Vagina (tissue), 2 donors: ENCODE results near the gene CCL4. TPM values are rescaled to one million over a fixed set of nuclear protein-coding genes. Genes with fewer than 3 reads are reported as not detected.

ENCODE experiments used
- DNase-seq, 2 donors: peaks; one replicate each; pipeline ENCODE4 v3.0.0-alpha.2; 2017; ENCODE audit errors: extremely low spot score in 2 of 2
- H3K27ac ChIP-seq: fragments of 200-600 bp; sonication (generic); one replicate; pipeline ENCODE4 v1.5.1; 2019
- H3K27me3 ChIP-seq: fragments of 200-600 bp; sonication (generic); one replicate; pipeline ENCODE4 v1.5.1; 2019
- H3K36me3 ChIP-seq, 2 donors: fragments of 200-600 bp; sonication (generic); one replicate each; pipeline ENCODE4 v1.5.1; 2017 to 2019
- H3K4me1 ChIP-seq: fragments of 200-600 bp; sonication (generic); one replicate; pipeline ENCODE4 v1.5.1; 2019
- H3K4me3 ChIP-seq, 2 donors: fragments of 200-600 bp; sonication (generic); 1 replicate in 1 of 2; 2 replicates in 1 of 2; pipeline ENCODE4 v1.5.1; 2016 to 2019
- H3K9me3 ChIP-seq: fragments of 200-600 bp; sonication (generic); one replicate; pipeline ENCODE4 v1.5.1; 2019
- POLR2A ChIP-seq, 2 donors: fragments of 450-650 bp; IDR thresholded peaks; one replicate each; pipeline ENCODE4 v1.6.1; 2017; ENCODE audit warnings: antibody characterized with exemption in 2 of 2, mild to moderate bottlenecking in 2 of 2, moderate library complexity in 2 of 2
- POLR2AphosphoS5 ChIP-seq, 2 donors: sonication (generic); formaldehyde crosslinking; IDR thresholded peaks; one replicate each; pipeline ENCODE4 v1.9.0; 2017; ENCODE audit warnings: antibody characterized with exemption in 2 of 2, mild to moderate bottlenecking in 2 of 2, low read depth in 1 of 2; ENCODE audit not compliant: insufficient read depth in 1 of 2
- intact Hi-C: fragments of 100-400 bp; cut with DNase I; formaldehyde crosslinking; loops from one replicate; pipeline ENCODE4 v1.15.1; 2023
- total RNA-seq: library from RNA; depleted of rRNA; stranded (reverse); fragments of >200 nt; gene quantifications from one replicate; pipeline ENCODE4 v1.2.3, GENCODE V29; 2016
- TF ChIP-seq, protein P1 (sequence below), 3 experiments: fragments of 450-650 bp in 2 of 3; fragments of 200-600 bp in 1 of 3; sonication (generic) in 1 of 3; IDR thresholded peaks; one replicate each; pipeline ENCODE4 v1.5.1; 2017 to 2019; ENCODE audit warnings: antibody characterized with exemption in 3 of 3, mild to moderate bottlenecking in 2 of 3, moderate library complexity in 2 of 3

Gene CCL4
- total RNA-seq, 1 donor from 2014 or later: 15.0 TPM

DNA sequence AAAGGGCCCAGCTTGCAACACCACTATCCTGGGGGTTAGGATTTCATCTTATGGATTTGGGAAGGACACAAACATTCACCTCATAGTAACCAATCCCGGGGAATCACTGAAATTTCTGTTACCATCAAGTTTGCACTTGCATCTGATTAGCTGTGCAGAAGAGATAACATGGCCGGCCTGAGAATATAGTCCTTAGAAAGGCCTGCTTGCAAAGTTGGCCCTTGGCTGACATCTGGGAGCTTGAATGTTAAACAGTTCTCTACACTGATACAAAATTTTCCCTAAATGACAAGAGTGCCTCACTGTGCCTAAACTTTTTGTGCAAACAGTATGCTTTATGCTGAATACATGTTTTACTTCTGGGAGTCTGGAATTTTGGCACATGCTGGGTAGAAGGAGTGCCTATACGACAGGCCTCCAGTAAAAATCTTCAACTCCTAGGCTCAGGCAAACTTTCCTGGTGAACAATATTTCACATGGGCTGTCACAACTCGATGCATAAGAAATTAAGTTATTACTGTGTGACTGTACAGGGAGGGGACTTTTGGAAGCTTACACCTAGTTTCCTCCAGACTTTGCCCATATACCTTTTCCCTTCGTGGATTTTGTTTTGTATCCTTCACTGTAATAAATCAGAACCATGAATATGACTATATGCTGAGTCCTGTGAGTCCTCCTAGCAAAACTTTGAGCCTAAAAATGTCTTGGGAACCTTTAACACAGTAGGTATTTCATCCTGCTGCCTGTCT is 41.5 kb downstream of the CCL4 start:
- DNase-seq: no peak
- intact Hi-C loops: loop anchor here (10.0 kb wide), 1 partner anchor 170 kb away; no protein-coding TSS in a partner anchor
- no peaks in the 10 kb centered on the region for H3K36me3 ChIP-seq
- no peak overlapping the region for H3K4me3 ChIP-seq
- H3K4me1 ChIP-seq: no peaks in the 10 kb centered on the region
- TF ChIP-seq POLR2A (IDR thresholded peaks at IDR 0.05): no peak
- no peak for TF ChIP-seq POLR2AphosphoS5 (IDR thresholded peaks at IDR 0.05; ENCODE audit: insufficient read depth in 1 of 2, low read depth in 1 of 2)
- TF ChIP-seq, protein P1, sequence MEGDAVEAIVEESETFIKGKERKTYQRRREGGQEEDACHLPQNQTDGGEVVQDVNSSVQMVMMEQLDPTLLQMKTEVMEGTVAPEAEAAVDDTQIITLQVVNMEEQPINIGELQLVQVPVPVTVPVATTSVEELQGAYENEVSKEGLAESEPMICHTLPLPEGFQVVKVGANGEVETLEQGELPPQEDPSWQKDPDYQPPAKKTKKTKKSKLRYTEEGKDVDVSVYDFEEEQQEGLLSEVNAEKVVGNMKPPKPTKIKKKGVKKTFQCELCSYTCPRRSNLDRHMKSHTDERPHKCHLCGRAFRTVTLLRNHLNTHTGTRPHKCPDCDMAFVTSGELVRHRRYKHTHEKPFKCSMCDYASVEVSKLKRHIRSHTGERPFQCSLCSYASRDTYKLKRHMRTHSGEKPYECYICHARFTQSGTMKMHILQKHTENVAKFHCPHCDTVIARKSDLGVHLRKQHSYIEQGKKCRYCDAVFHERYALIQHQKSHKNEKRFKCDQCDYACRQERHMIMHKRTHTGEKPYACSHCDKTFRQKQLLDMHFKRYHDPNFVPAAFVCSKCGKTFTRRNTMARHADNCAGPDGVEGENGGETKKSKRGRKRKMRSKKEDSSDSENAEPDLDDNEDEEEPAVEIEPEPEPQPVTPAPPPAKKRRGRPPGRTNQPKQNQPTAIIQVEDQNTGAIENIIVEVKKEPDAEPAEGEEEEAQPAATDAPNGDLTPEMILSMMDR (IDR thresholded peaks at IDR 0.05): no peak
- H3K27me3 ChIP-seq: no peaks in the 10 kb centered on the region
- no peak overlapping the region for H3K27ac ChIP-seq
- no peaks in the 10 kb centered on the region for H3K9me3 ChIP-seq

DNA sequence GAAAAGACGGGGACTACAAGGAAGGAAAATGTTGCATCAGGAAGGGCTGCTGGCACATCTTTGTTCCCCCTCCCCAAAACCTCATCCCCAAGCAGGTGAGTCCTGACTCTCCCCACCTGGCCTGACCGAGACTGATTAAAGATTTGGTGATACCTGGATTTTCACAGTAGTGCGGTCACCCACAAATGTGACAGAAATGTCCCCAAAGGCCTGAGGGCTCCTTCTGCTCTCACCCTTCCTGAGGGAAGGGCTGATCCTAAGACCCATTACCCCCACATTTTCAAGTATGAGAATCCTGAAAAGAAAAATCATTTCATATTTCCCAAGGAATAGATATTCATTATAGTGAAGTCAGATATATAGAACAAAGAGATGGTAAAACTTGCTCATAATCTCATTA is 44.0 kb downstream of the CCL4 start:
- intact Hi-C loops: loop anchor here (10.0 kb wide), 1 partner anchor 173 kb away; no protein-coding TSS in a partner anchor
- no peaks in the 10 kb centered on the region for H3K27me3 ChIP-seq

DNA sequence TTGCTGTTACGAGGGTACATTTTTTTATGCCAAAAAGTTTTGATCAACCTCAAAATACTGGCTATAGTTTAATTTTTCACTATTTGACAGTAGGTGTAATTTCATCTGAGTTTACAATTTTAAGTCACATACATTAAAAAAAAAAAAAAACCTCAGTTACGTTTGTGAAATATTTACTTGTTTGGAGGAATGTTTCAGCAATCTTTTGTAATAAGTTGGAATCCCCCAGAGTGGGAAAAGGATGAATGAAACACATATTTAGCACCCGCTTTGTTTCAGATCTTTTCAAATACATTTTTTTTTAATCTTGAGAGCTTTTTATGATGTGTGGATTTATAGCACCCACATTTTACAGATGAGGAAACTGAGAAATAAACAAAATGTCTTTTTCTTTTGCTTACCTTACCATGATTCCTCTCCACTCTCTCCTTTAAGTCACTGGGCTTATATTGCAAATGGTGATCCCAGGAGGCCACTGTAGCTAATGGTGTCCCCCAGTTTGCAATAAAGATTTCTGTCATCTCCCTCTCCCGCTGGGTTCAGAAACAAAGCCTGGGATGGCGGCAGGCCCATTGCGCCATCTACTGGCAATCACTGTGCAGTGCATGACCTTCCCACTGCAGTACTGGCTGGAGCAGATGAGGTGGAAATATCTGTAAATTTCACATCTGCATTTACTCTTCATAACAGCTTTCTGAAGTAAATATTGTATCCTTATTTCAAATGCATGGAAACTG is 45.1 kb downstream of the CCL4 start:
- no peak for DNase-seq
- intact Hi-C loops: loop anchor here (10.0 kb wide), 1 partner anchor 174 kb away; no protein-coding TSS in a partner anchor
- no peak for TF ChIP-seq POLR2AphosphoS5 (IDR thresholded peaks at IDR 0.05; ENCODE audit: insufficient read depth in 1 of 2, low read depth in 1 of 2)
- TF ChIP-seq, protein P1 (IDR thresholded peaks at IDR 0.05): peak; percentile 80 to 88 (median 85)
- H3K27ac ChIP-seq: no peak overlapping the region
- H3K4me3 ChIP-seq: no peak overlapping the region
- no peaks in the 10 kb centered on the region for H3K4me1 ChIP-seq
- H3K27me3 ChIP-seq: no peaks in the 10 kb centered on the region
- H3K9me3 ChIP-seq: no peaks in the 10 kb centered on the region
- H3K36me3 ChIP-seq: no peaks in the 10 kb centered on the region

More for the DNA sequence above, 44.0 kb downstream of the CCL4 start:
- Histone ChIP-seq H3K4me3 (no peak overlapping the region), H3K4me1 (no peaks in the 10 kb centered on the region), H3K27ac (no peak overlapping the region), H3K36me3 (no peaks in the 10 kb centered on the region), H3K9me3 (no peaks in the 10 kb centered on the region)
- TF ChIP-seq, protein P1 (IDR thresholded peaks at IDR 0.05): no peak
- TF ChIP-seq POLR2AphosphoS5 (IDR thresholded peaks at IDR 0.05; ENCODE audit: insufficient read depth in 1 of 2, low read depth in 1 of 2) (no peak), POLR2A (IDR thresholded peaks at IDR 0.05) (no peak)
- DNase-seq: no peak

DNA sequence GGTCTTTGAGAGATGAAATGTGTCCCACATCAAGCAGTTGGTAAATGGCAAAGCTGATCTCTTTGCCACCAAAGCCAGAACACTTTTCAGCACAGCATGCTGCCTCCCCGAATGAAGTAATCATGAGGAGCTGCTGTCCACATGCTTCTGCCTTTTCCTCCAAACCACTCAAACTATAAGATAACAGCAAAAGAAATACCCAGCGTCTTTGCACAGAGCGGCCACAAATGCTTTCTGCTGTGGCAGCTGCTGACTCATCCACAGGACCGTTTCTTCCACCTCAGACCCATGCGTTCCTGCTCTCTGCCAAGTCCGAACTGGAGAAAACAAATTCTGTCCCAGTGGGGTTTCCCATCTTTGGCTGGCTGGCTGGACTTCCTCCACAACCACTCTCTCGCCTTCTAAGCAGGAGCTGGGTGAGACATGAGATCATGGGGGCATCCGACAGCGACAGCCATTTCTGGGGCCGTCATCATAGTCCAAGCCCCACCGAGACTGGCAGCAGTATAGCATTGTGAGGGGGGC is 45.7 kb downstream of the CCL4 start:
- Histone ChIP-seq H3K9me3 (no peaks in the 10 kb centered on the region), H3K4me3 (no peak overlapping the region), H3K27me3 (no peaks in the 10 kb centered on the region), H3K27ac (no peak overlapping the region), H3K4me1 (no peaks in the 10 kb centered on the region), H3K36me3 (no peaks in the 10 kb centered on the region)
- TF ChIP-seq POLR2AphosphoS5 (IDR thresholded peaks at IDR 0.05; ENCODE audit: insufficient read depth in 1 of 2, low read depth in 1 of 2): no peak
- TF ChIP-seq, protein P1 (IDR thresholded peaks at IDR 0.05): peak in 1 of 3 experiments; percentile 1
- intact Hi-C loops: loop anchor here (10.0 kb wide), 1 partner anchor 175 kb away; no protein-coding TSS in a partner anchor
- no peak for DNase-seq
